ENCODE data around the gene MYO18B. TPM values are rescaled to one million over a fixed set of nuclear protein-coding genes. Genes with fewer than 3 reads are reported as not detected.

MYO18B gene
- total RNA-seq, 2 experiments from 2014 or later, result 3.6 to 6.1 TPM

DNA sequence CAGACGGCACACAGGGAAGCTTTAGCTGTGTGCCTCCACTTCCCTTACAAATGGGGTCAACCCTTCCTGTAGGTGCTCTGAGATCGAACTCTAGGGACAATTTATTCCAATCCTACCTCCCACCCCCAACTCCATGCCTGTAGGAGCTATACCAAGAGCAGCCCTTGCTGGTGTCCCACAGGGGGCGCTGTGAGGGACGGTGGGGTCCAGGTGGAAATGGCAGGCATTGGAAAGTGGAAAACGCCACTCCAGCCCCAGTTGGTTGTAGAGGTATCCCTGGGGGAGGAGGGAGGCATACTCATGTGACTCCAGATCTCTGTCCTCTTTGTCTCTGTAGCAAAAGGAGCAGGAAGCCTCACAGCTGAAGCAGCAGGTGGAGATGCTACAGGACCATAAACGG, 161.3 kb downstream of the MYO18B start:
- CTCF ChIA-PET, result interaction anchor here (1.0 to 1.2 kb wide), 2 partner anchors 428 to 701 kb away, joined by 3 to 5 read pairs; no protein-coding TSS in a partner anchor
- ATAC-seq (no peak), DNase-seq (no peak)
- H3K9me3 Mint-ChIP-seq (ENCODE audit: low read depth), result no peaks in the 10 kb centered on the region
- H3K27ac Mint-ChIP-seq, result no peak overlapping the region
- no peak overlapping the region for H3K4me3 Mint-ChIP-seq
- H3K4me1 Mint-ChIP-seq, result no peaks in the 10 kb centered on the region
- H3K36me3 Mint-ChIP-seq, result no peaks in the 10 kb centered on the region
- peaks cover 2% of the 10 kb centered on the region for H3K27me3 Mint-ChIP-seq

DNA sequence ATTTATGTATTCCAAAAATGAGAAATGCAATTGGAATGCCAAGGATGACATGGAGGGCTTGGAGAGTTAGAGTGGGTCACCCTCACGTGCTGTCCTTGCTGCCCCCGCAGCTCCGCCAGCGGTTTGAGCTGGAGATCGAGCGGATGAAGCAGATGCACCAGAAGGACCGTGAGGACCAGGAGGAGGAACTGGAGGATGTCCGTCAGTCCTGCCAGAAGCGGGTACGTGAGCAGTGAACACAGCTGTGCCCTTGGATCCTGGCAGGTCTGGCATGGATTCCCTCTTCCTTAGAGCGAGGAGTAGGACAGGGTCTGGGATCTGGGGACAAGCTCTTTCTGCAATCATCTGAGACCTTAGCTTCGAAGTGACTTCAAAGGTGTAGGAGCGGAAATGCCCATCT, 166.2 kb downstream of the MYO18B start:
- Mint-ChIP-seq H3K27me3 (peaks cover 14% of the 10 kb centered on the region), H3K4me1 (no peaks in the 10 kb centered on the region), H3K27ac (no peak overlapping the region), H3K9me3 (ENCODE audit: low read depth) (no peaks in the 10 kb centered on the region), H3K4me3 (no peak overlapping the region), H3K36me3 (no peaks in the 10 kb centered on the region)
- CTCF ChIA-PET, result interaction anchor here (1.3 kb wide), 1 partner anchor 12 kb away, joined by 3 read pairs; no protein-coding TSS in a partner anchor
- DNase-seq (no peak), ATAC-seq (no peak)

DNA sequence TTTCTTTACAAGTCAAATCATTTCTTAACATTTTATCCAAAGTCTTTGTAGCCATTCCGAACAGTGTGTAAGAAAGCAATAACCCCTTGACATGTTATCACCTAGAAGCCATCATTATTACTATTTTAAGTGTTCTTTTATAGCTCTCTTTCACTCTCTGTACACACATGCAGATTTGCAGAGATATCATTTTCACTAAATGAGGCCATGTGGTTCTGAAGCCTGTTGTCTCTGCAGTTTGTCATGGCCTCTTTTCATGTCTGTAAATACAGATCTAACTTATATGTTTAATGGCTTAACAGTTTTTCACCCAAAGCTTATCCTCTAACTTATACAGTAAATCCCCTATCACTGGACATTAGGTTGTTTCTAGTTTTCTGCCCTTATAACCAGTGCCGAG, 166.8 kb downstream of the MYO18B start:
- Mint-ChIP-seq H3K27me3 (peaks cover 14% of the 10 kb centered on the region), H3K4me3 (no peak overlapping the region), H3K9me3 (ENCODE audit: low read depth) (no peaks in the 10 kb centered on the region), H3K4me1 (no peaks in the 10 kb centered on the region), H3K27ac (no peak overlapping the region), H3K36me3 (no peaks in the 10 kb centered on the region)
- CTCF ChIA-PET, result interaction anchor here (1.3 kb wide), 1 partner anchor 12 kb away, joined by 3 read pairs; no protein-coding TSS in a partner anchor
- no peak for ATAC-seq
- no peak for DNase-seq

DNA sequence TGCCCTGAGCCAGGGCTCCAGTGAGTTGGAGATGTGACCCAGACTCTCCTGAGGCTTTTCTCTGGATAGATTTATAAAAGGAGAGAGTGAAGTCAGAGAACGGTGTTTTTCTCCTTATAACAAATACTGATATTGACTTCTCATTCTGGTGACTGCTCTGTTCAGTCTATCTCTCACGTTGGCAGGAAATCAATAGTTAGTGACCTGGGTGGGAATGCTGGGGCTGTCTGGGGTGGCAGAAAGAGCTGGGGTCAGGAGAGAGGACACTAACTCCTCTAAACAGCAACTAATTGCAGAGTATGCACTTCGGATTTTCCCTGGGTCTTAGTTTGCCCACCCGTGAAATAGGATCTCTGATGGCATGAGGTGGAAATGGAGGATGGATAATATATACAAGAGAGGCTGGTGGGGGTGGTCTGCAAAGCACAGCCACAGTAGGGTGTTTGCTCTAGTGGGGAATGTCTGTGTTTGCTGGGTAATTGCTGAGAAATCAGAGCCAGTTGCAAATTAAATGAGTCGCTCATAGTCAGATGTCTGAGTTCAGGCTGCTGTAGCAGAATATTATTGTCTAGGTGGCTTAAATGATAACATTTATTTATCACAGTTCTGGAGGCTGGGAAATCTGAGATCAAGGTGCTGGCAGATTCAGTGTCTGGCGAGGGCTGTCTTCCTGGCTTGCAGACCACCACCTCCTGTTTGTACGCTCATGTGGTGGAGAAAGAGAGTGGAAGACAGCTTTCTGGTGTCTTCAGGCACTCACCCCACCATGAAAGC, 167.8 kb downstream of the MYO18B start:
- Mint-ChIP-seq H3K27ac (no peak overlapping the region), H3K36me3 (no peaks in the 10 kb centered on the region), H3K27me3 (peaks cover 14% of the 10 kb centered on the region), H3K4me3 (no peak overlapping the region), H3K9me3 (ENCODE audit: low read depth) (no peaks in the 10 kb centered on the region), H3K4me1 (no peaks in the 10 kb centered on the region)
- ATAC-seq (no peak), DNase-seq (no peak)
- CTCF ChIA-PET, result no interaction called here

DNA sequence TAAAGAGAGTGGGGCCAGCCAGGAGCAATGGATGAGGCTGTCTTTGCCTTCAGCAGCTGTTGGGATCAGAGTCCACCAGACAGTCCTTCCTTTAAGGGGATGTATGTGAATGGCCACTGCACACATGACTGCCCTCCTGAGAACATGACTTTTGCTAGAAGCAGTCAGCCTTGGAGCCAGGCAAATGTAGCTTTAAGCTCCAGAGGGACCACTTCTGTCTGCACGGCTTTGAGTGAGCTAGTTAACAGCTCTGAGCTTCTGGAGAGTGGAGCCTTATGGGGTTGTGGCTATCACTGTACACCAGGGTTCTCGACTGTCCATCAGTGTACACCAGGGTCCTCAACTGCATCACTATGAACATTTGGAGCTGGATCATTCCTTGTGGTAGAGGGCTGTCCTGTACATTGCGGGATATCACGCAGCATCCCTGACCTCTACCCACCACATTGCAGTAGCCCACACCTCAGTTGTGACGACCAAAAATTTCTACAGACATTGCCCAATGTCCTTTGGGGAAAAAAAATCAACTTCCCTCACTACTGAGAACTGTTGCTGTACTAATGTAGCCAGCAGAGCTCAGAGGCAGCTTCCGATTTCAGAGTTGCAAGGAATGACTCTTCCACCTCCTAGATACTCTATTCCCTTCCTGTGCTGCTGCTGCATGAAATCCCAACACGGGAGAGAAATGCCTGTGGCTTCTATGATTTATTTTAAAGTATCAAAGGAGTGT, 169.4 kb downstream of the MYO18B start:
- H3K27ac Mint-ChIP-seq, result no peak overlapping the region
- no peaks in the 10 kb centered on the region for H3K4me1 Mint-ChIP-seq
- no peaks in the 10 kb centered on the region for H3K36me3 Mint-ChIP-seq
- ATAC-seq (no peak), DNase-seq (no peak)
- H3K27me3 Mint-ChIP-seq, result peaks cover 19% of the 10 kb centered on the region
- no peak overlapping the region for H3K4me3 Mint-ChIP-seq
- CTCF ChIA-PET, result no interaction called here
- H3K9me3 Mint-ChIP-seq (ENCODE audit: low read depth), result no peaks in the 10 kb centered on the region

DNA sequence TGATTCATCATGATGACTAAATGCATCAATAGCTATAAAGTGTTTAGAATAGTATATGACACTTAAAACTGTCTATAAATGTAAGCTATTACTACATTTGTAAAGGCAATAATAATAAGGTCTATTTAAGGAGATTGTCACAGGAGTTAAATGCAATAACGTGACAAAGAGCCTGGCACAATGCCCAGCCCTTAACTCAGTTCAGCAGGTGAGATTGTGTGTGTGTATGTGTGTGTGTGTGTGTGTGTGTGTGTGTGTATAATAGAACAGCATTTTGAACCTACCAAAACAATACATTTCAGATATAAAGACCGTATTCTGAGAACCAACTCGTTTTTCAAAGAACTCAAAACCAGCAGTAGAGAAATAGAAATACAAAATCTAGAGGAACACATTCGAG, 177.5 kb downstream of the MYO18B start:
- no peak for ATAC-seq
- CTCF ChIA-PET, result no interaction called here
- H3K9me3 Mint-ChIP-seq (ENCODE audit: low read depth), result no peaks in the 10 kb centered on the region

DNA sequence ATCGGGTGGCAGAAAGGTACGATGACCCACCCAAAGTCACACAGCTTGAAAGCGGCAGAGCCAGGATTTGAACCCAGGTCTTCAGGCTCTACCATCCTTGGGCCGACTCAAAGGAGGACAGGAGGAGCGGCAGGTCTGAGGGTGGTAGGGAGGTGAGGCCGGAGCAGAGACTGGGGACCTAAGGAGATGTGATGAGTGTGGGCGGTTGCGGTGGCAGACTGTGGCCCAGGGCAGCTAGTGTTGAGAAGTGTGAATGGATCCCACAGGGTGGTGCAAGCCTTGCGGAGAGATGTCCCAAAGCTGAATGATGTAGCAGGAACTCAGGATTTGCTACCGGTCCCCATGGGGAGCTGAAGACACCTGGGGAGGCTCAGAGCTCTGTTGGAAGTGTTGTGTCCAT, 180.2 kb downstream of the MYO18B start:
- no peaks in the 10 kb centered on the region for H3K4me1 Mint-ChIP-seq
- CTCF ChIA-PET, result no interaction called here
- ATAC-seq (no peak), DNase-seq (no peak)
- H3K27ac Mint-ChIP-seq, result no peak overlapping the region
- H3K4me3 Mint-ChIP-seq, result no peak overlapping the region
- peaks cover 12% of the 10 kb centered on the region for H3K27me3 Mint-ChIP-seq
- peaks cover 2% of the 10 kb centered on the region for H3K36me3 Mint-ChIP-seq
- no peaks in the 10 kb centered on the region for H3K9me3 Mint-ChIP-seq (ENCODE audit: low read depth)

More for the DNA sequence above, 177.5 kb downstream of the MYO18B start:
- Mint-ChIP-seq H3K27ac (no peak overlapping the region), H3K4me1 (no peaks in the 10 kb centered on the region), H3K4me3 (no peak overlapping the region), H3K27me3 (peaks cover 15% of the 10 kb centered on the region), H3K36me3 (no peaks in the 10 kb centered on the region)
- no peak for DNase-seq

DNA sequence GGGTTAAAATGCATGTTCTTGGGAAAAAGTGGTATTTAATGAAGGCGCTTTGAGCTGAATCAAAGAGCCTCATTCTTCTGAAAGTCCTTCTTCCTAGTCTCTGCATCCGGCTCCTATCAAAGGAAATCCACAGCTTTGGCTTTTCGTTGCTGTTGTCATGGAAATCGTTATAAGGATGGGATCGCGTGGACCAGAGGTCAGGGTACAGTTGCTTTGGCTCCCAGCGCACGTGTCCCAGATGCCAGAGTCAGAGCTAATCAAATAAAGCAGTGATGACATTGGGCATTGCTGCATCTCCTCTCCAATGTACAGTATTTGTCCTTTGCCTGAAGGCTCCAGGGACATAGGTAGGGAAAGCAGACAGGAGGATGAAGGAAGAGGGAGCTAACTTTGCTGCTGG, 181.9 kb downstream of the MYO18B start:
- CTCF ChIA-PET, result no interaction called here
- Mint-ChIP-seq H3K4me3 (no peak overlapping the region), H3K27me3 (peaks cover 4% of the 10 kb centered on the region), H3K9me3 (ENCODE audit: low read depth) (no peaks in the 10 kb centered on the region), H3K36me3 (peaks cover 2% of the 10 kb centered on the region), H3K27ac (no peak overlapping the region), H3K4me1 (no peaks in the 10 kb centered on the region)
- no peak for ATAC-seq
- no peak for DNase-seq

DNA sequence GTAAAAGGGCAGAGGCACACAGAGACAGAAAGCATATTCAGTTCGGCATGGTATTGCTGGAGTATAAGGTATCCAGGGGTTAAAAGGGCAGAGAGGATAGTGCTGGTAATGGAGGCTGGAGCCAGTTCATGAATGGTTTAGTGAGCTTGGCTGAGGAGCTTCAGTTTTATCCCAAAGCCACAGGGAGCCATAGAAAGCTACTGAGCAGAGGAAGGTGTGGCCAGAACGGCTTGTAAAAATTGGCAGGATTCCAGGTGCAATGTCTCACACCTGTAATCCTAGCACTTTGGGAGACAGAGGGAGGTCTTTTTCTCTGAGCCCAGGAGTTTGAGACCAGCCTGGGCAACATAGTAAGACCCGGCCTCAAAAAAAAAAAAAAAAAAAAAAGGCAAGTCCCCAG, 186.1 kb downstream of the MYO18B start:
- H3K27ac Mint-ChIP-seq, result no peak overlapping the region
- no peaks in the 10 kb centered on the region for H3K4me1 Mint-ChIP-seq
- ATAC-seq (no peak), DNase-seq (no peak)
- peaks cover 4% of the 10 kb centered on the region for H3K27me3 Mint-ChIP-seq
- H3K9me3 Mint-ChIP-seq (ENCODE audit: low read depth), result no peaks in the 10 kb centered on the region
- H3K36me3 Mint-ChIP-seq, result peaks cover 2% of the 10 kb centered on the region
- H3K4me3 Mint-ChIP-seq, result no peak overlapping the region
- CTCF ChIA-PET, result no interaction called here

DNA sequence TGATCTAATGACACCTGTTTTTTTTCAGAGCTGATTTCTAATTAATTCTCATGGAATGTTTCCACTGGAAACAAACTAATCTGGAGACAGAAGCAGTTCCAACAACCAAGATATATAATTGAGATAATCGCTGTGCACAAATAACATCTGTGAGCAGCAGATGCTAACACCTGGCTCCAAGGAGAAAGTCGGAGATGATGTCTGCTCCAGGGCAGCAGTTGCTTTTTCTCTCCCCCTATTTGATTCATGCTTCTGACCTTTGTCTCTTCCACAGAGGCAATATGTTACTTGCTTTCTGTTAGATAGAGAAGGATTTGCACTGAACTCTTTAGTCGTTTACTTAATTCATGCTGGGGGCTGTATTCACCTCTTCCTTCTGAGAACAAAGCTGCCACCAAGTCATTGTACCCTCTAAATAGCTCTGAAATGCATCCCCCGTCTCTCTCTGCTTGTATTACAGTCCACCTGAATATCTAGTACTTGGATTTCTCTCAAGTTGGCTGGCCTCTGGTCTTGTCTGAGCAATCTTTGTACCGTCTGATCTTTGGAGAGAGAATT, 187.4 kb downstream of the MYO18B start:
- H3K9me3 Mint-ChIP-seq (ENCODE audit: low read depth), result no peaks in the 10 kb centered on the region
- H3K4me3 Mint-ChIP-seq, result no peak overlapping the region
- DNase-seq (no peak), ATAC-seq (no peak)
- CTCF ChIA-PET, result no interaction called here
- peaks cover 2% of the 10 kb centered on the region for H3K36me3 Mint-ChIP-seq
- H3K27me3 Mint-ChIP-seq, result peaks cover 8% of the 10 kb centered on the region
- no peak overlapping the region for H3K27ac Mint-ChIP-seq
- H3K4me1 Mint-ChIP-seq, result no peaks in the 10 kb centered on the region

DNA sequence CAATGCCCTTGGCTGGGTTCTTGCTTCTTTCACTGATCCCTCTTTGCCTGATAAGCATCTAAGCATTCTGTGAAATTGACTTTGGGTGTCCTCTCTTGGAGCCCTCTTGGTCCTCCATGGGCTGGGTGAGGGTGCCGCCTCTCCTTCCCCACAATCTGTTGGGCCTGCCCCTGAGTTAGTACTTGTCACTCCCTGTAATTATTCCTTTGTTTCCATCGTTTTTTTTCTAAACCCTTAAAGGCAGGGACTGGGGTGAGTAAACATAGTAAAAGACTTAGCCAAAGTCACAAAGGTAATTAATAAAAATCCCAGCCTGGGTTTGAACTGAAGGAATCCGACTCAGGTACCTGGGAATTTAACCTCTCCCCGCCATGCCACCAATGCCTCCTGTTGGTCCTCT, 188.1 kb downstream of the MYO18B start:
- no peak overlapping the region for H3K4me3 Mint-ChIP-seq
- H3K4me1 Mint-ChIP-seq, result no peaks in the 10 kb centered on the region

DNA sequence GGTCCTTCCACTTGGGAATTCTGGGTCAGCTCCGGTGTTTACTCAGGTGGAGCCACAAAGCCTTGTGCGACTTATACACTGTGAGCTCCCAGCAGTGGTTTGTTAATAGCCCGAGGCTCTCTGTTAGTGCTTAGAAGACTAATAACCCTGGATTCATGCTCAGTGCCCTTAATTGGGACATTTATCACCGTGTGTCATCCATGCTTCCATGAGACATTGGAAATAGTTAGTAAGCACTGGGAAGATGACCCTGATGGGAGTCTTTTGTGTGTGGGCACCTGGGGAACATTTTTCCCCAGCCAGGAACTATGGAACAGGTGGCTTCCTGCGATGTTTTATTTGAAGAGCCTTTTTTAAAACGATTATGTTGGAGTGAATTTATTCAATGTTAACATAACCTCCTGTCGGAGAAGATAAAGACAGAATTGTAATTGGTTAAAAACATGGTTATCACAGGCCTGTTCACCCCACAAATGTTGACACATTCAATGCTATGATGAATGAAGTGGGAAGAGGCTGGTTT, 188.9 kb downstream of the MYO18B start:
- no peaks in the 10 kb centered on the region for H3K4me1 Mint-ChIP-seq
- peaks cover 2% of the 10 kb centered on the region for H3K36me3 Mint-ChIP-seq
- H3K27me3 Mint-ChIP-seq, result peaks cover 4% of the 10 kb centered on the region
- no peak overlapping the region for H3K27ac Mint-ChIP-seq
- H3K4me3 Mint-ChIP-seq, result no peak overlapping the region
- ATAC-seq (no peak), DNase-seq (no peak)
- CTCF ChIA-PET, result no interaction called here
- H3K9me3 Mint-ChIP-seq (ENCODE audit: low read depth), result no peaks in the 10 kb centered on the region

More for the DNA sequence above, 188.1 kb downstream of the MYO18B start:
- Mint-ChIP-seq H3K27me3 (peaks cover 4% of the 10 kb centered on the region), H3K27ac (no peak overlapping the region), H3K36me3 (peaks cover 2% of the 10 kb centered on the region), H3K9me3 (ENCODE audit: low read depth) (no peaks in the 10 kb centered on the region)
- ATAC-seq (no peak), DNase-seq (no peak)
- CTCF ChIA-PET, result no interaction called here

DNA sequence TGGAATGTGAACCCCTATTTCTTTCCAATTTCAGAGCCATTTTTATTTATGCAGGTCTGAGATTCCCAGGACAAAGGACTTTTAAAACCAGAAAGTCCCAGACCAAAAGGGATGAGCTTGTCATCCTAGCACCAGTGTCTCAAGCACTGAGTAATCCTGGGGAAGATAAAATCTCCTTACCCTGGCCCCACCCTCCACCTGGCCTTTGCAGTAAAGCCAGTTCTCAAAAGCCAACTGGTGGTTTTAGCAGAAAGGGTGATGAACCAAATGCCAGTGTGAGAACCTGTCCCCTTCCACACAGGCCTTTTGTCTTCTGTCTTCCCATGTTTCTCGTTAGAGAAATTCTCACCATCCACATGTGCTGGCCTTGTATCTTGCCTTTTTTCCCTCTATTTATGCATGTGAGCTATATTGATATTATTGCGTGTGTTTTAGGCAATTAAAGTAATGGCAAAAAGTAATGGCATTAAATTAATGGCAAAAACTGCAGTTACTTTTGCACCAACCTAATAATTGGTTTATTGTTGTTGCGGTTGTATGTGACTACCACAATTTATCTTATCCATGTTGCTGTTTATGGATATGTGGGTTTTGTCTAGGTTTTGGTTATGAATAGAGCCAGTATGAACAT, 191.3 kb downstream of the MYO18B start:
- Mint-ChIP-seq H3K27ac (no peak overlapping the region), H3K4me3 (no peak overlapping the region), H3K36me3 (no peaks in the 10 kb centered on the region), H3K27me3 (peaks cover 4% of the 10 kb centered on the region), H3K9me3 (ENCODE audit: low read depth) (no peaks in the 10 kb centered on the region), H3K4me1 (no peaks in the 10 kb centered on the region)
- CTCF ChIA-PET, result no interaction called here
- DNase-seq (no peak), ATAC-seq (no peak)
